COLO829 (cell line): ENCODE results near the gene NFATC2IP.
"Not testable (repeated sequence)": the region's sequence is repeated elsewhere in the genome, so short reads cannot be mapped to it uniquely, and the experiment has no call there.

Experiments
- DNase-seq: peaks from one replicate; pipeline ENCODE4 v3.0.0; 2012; ENCODE audit warnings: low spot score

NFATC2IP gene

DNA sequence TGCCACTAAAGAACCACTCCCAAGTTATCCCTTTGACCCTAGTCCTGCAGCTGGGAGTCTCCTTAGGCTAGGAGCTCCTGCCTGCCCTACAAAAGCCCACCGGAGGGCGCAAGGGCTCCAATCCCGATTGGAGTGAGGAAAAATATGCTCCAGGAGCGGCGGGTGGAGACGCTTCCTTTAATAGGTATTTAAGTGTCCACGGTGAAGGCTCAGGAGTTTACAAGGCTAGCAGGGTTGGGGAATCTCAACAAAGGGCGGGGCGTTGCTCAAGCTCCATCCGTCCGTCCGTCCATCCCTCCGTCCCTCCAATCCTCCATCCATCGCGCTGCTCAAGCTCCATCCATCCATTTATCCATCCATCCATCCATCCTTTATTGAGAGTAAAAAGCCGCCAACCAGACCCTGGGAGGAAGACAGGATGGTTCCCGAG lies 23.3 kb downstream of the NFATC2IP start:
- DNase-seq: no peak

DNA sequence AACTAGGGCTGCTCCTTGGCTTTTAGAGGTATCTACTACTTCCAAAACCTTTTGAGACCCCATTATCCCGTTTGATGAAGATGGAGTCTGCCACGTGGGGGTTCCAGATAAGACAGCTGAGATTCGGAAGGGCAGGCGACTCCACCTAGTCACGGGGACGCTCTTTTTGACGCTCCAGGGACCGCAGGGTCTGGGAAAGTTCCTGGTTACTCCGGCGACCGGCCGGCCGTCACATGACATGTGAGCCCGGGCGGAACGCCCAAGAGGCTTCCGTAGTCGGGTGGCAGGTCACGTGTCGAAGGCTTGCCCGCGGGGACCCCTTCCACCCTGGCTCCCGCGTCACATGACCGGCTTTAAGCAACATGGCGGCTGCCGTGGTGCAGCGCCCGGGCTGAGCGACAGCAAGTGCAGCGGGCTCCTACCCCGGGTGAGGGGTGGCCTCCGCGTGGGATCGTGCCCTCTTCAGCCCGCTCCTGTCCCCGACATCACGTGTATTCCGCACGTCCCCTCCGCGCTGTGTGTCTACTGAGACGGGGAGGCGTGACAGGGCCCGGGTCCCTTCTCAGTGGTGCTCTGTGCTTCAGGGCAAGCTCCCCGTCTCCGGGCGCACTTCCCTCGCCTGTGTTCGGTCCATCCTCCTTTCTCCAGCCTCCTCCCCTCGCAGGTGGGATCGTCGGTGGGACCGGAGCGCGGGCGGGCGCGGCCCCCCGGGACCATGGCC lies 23.9 kb downstream of the NFATC2IP start, which contains the start of gene SPNS1:
TSS of gene SPNS1 (plus strand) at position 342 of the 721 bp plus-strand sequence. CDS start at position 716, 374 bp downstream.
- DNase-seq: peak; percentile 95

DNA sequence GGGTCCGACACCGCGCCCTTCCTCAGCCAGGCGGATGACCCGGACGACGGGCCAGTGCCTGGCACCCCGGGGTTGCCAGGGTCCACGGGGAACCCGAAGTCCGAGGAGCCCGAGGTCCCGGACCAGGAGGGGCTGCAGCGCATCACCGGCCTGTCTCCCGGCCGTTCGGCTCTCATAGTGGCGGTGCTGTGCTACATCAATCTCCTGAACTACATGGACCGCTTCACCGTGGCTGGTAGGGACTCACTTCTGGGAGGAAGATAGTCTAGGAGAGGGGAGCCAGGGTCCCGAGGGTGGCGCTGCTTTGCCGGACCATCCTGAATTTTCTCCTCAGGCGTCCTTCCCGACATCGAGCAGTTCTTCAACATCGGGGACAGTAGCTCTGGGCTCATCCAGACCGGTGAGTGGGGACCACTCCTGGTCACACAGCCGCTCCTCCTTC lies 24.4 kb downstream of the NFATC2IP start:
- DNase-seq: no peak

DNA sequence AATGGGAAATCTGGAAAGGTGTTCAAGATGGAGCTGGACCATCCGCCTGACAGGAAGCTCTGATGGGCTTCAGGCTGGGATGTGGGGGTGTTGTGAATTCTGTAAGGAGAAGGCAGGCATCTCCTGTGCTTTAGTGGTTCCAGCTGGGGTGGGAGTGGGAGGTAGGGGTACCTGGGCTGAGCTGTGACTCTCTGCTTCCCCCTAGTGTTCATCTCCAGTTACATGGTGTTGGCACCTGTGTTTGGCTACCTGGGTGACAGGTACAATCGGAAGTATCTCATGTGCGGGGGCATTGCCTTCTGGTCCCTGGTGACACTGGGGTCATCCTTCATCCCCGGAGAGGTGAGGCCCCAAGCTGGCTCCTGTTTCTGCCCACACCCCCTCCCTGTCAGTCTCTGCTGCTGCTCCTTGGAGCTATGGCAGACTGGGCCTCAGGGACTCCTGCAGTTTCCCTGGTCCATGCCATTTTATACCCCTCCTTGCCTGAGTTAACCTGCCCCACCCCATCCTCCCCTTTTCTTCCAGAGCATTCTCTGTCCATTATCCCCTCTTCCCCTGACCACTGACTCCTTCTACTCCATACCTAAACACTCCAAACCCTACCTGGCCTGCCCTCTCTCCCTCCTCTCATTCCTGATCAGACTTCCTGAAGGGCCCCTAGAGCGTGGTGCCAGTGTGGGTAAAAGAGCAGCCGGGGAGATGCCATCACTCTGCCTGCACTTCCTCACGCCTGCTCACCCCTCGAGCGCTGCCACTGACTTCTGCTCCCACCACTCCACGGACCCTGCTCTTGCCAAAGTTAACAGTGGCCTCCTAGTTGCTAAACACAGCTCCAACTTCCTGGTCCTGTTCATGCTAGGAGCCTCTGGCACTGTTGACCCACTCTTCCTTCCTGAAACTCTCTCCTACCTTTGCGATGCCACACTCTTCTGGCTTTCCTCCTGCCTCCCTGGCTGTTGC lies 27.2 kb downstream of the NFATC2IP start:
- no peak for DNase-seq

DNA sequence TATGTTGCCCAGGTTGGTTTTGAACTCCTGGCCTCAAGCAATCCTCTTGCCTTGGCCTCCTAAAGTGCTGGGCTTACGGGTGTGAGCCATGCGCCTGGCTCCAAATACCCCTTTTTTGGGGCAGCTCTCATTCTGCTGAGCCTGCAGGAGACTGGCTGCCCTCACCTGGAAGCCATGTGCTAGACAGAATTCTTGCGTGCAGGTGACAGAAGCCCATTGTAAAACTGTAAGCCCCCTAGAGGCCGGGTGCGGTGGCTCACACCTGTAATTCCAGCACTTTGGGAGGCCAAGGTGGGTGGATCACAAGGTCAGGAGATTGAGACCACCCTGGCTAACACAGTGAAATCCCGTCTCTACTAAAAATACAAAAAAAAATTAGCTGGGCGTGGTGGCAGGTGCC lies 29.6 kb downstream of the NFATC2IP start:
- DNase-seq: not testable (repeated sequence)

DNA sequence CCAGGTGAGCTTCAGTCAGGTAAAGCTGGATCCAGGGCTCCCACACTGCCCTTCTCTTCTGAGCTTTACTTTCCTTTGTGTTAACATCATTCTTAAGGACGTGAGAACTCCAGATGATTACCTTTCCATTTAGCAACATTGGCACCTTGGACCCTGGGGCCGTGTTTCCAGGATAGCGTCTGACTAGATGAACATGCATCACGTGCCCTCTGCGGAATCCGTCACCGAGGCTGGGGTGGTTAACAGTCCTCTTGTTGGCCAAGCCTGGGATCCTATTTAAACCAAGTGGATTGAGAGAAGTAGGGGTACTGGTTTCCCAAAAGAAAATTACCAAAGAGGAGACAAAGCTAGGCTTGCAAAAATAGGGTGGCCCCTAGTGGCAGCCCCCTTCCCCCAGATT lies 30.2 kb downstream of the NFATC2IP start:
- no peak for DNase-seq

DNA sequence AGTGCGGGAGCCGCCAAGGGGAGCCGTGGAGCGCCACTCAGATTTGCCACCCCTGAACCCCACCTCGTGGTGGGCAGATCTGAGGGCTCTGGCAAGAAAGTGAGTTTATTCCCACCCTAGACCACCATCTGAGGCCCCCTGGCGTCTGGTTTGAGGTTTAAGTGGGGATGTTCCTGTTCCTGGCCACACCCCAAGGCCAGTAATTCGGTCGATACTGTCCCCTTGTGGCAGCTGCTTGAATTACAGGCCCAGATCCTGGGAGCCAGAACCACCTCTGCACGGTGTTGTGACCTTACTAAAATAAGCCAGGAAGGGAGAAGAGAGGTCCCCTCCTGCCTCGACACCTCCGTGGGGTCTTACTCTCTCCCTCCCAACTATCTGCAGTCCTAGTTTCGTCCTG lies 30.8 kb downstream of the NFATC2IP start:
- no peak for DNase-seq

DNA sequence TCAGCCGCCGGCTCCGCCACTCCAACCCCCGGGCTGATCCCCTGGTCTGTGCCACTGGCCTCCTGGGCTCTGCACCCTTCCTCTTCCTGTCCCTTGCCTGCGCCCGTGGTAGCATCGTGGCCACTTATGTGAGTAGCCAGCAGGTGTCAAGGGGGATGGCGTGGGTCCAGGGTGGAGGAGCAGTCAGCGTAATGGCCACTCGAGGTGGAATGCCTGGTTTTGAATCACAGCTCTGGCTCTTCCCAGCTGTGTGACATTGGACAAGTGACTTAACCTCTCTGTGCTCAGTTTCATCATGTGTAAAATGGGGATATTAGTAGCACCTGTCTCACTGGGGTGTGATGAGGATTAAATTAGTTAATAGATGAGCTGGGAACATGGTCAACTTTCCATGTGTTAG lies 31.7 kb downstream of the NFATC2IP start:
- no peak for DNase-seq

DNA sequence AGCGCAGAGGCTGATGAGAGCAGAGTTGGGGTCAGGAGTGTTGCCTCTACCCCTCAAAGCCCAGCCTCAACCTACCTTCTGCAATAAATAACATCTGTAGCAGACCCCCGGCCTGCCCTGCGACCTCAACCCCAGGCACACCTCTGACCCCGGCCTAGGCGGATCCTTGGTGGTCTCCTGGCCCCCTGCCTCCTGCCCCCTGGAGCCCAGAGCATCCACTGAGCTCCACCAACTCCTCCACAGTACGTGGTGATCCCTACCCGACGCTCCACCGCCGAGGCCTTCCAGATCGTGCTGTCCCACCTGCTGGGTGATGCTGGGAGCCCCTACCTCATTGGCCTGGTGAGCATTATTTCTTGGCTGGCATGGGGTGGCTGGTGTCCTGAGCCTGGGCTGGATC lies 32.2 kb downstream of the NFATC2IP start:
- DNase-seq: no peak

DNA sequence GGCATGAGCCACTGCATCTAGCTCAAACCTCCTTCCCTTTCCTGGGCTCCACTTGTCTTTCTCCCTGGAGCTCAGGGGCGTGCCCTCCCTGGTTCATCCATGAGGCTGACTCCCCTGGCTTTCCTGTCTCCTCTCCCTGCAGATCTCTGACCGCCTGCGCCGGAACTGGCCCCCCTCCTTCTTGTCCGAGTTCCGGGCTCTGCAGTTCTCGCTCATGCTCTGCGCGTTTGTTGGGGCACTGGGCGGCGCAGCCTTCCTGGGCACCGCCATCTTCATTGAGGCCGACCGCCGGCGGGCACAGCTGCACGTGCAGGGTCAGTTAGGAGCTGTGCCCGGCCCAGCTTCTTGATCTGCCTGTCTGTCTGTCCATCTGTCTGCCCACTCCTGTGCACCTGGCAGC lies 32.9 kb downstream of the NFATC2IP start:
- no peak for DNase-seq

DNA sequence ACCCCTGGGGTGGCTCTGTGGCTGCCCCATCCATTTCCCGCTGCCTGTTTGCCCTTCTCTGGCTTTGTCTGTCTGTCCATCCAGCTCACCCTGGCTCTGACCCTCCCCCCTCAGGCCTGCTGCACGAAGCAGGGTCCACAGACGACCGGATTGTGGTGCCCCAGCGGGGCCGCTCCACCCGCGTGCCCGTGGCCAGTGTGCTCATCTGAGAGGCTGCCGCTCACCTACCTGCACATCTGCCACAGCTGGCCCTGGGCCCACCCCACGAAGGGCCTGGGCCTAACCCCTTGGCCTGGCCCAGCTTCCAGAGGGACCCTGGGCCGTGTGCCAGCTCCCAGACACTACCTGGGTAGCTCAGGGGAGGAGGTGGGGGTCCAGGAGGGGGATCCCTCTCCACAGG lies 33.4 kb downstream of the NFATC2IP start:
- DNase-seq: no peak

DNA sequence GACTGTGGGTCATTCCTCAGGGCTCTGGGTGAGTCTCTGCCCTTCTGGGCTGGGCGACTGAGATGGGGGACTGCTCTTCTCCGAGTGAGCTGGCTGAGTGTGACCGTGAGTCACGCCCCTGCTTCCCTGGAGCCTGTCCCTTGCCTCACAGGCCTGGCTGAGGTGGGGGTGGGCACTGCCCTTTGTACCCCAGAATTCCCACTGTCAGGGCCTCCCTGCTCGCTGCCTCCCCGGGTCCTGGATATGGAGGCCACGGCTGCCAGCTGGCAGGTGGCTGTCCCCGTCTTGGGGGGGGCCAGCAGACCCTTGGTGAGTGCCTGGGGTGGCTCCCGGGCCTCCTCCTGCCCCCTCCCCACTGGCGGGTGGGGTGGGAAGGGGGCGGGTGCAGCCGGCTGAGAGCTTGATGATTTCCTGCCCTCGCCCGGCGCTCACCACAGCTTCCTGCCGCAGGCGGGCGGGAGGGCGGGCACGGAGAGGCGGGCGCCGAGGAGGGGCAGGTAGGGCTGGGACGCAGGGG lies 33.9 kb downstream of the NFATC2IP start, which contains the start of gene LAT:
TSS of gene LAT (plus strand) at position 434 of the 517 bp plus-strand sequence. CDS start 366 bp downstream, outside the sequence.
- DNase-seq: no peak

DNA sequence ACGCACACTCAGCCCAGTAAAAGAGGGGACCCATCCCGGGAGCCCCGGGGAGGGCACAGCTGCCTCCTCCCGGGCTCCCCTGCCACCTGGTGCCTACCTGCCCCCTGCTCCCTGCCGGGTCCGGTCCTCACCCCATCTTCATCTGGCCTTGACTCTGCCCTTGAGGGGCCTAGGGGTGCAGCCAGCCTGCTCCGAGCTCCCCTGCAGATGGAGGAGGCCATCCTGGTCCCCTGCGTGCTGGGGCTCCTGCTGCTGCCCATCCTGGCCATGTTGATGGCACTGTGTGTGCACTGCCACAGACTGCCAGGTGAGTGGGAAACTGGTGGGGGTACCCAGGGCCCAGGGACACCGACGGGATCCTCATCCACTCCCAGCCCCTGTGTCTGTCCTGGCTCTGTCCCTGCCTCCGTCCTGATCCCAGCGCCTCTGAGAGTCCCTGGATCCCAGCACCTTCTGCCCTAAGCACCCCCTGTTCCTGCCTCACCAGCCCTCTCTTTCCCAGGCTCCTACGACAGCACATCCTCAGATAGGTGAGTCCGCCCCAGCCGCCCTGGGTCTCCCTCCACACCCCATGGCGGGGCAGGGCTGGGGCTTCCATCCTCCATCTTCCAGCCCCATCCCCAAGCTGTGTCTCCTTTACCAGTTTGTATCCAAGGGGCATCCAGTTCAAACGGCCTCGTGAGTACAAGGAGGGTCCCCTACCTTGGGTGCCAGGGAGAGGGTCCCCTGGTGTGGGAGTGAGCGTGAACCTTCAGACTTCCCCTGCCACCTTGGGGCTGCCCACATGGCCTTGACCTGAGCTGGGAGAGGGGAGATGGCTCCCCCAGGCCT lies 34.7 kb downstream of the NFATC2IP start:
- no peak for DNase-seq

DNA sequence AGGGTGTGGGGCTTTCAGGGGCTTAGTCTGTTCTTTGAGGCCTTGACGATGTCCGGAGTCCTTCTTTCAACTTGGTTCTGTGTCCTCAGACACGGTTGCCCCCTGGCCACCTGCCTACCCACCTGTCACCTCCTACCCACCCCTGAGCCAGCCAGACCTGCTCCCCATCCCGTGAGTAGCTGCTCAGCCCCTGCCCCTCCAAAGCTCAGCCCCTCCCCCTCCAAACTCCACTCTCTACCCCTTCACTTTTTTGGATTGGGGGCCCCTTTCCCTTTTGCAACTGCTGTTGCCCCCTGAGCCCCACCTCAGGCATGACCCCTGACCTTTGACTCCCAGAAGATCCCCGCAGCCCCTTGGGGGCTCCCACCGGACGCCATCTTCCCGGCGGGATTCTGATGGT lies 35.3 kb downstream of the NFATC2IP start:
- no peak for DNase-seq

DNA sequence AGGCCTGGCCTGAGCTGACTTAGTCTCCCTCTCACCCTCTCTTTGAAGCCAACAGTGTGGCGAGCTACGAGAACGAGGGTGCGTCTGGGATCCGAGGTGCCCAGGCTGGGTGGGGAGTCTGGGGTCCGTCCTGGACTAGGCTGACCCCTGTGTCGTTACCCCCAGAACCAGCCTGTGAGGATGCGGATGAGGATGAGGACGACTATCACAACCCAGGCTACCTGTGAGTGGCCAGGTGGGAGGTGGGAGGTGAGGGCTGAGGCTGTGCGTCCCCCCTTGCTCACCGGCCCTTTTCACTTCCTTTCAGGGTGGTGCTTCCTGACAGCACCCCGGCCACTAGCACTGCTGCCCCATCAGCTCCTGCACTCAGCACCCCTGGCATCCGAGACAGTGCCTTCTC lies 35.8 kb downstream of the NFATC2IP start:
- no peak for DNase-seq

DNA sequence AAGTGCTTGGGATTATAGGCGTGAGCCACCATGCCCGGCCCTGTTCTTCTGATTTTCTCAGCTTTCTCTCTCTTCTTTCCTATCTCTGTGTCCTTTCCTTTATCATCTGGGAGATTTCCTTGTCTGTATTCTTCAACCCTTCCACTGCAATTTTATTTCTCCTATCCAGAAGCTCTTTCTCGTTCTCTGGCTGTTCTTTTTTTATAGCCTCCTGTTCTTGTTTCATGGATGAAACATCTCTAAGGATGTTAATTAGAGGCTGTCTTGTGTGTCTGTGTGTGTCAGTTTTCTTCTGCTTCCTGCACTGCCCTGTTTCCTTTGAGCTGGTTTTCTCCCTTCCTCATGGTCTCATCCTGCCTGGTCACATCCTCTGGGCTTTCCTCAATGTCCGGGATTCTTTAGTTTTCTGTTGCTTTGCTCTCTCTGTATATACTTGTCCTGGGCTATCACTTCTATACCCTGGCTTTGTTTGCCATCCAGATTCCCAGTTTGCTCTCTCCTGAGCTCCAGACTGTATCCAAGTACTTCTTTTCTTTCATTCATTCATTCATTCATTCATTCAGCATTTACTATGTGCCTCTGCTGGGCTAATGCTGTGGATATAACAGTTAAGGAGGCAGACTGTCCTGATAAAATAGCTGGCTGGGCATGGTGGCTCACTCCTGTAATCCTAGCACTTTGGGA lies 36.6 kb downstream of the NFATC2IP start:
- no peak for DNase-seq

DNA sequence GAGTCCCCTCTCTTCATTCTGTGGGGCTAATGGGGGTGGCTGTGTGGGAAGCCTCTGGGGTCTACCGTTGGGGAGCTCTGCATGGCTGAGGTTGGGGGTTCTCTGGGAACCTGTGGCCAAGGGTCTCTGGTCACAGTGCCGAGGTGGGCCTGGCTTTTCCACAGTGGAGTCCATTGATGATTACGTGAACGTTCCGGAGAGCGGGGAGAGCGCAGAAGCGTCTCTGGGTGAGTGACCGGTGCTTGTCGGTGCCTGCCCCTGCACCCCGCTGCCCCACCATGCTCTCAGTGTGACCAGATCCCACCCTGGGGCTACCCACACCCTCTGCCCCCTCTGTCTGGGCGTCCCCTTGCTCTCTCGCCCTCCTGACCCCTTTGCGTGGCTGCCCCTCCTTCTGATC lies 38.6 kb downstream of the NFATC2IP start:
- DNase-seq: no peak

DNA sequence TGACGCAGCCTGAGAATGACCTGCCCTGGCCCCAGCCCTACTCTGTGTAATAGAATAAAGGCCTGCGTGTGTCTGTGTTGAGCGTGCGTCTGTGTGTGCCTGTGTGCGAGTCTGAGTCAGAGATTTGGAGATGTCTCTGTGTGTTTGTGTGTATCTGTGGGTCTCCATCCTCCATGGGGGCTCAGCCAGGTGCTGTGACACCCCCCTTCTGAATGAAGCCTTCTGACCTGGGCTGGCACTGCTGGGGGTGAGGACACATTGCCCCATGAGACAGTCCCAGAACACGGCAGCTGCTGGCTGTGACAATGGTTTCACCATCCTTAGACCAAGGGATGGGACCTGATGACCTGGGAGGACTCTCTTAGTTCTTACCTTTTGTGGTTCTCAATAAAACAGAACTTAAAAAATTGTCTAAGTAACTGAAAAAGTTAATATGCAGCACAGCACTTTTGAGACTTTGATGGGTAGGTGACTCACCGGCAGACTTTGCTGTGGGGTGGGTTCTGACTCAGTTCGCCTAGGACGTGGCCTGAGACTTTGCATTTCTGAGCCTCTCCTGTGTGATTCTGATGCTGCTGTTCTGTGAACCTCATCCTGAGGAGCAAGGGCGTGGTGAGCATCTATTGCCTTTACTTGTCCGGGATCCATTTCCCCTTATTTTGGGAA lies 39.8 kb downstream of the NFATC2IP start:
- DNase-seq: no peak

DNA sequence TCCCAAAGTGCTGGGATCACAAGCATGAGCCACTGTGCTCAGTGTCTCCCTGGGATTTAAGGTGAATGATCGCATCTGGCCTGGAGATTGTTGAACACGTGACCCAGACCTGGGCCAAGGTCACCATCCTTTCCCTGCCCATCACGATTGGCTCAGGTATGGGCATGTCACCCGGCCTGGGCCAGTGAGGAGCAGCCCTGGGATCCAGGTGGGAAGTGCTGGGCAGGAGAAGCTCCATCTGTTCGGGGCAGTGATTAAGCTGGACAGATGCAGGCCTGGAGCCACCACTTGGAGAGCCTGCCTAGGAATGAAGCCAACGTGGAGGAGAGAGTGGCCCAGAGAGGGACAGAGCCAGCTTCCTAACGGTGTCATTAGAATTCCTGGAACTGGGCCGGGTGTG lies 41.0 kb downstream of the NFATC2IP start:
- no peak for DNase-seq

DNA sequence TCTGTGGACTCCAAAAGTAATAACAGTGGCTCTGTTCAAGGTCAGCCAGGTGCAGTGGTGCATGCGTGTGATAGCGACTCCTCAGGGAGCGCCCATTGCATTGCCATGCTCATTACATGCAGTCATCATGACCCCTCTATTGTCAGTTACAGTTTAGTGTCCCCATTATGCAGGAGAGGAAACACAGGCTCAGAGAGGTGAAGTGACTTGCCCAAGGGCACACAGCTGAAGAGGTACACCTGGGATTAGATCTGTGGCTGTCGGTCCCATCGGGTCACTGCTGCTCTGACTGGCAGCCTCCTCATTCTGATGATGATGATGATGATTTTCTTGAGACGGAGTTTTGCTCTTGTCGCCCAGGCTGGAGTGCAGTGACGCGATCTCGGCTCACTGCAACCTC lies 41.8 kb downstream of the NFATC2IP start:
- no peak for DNase-seq

DNA sequence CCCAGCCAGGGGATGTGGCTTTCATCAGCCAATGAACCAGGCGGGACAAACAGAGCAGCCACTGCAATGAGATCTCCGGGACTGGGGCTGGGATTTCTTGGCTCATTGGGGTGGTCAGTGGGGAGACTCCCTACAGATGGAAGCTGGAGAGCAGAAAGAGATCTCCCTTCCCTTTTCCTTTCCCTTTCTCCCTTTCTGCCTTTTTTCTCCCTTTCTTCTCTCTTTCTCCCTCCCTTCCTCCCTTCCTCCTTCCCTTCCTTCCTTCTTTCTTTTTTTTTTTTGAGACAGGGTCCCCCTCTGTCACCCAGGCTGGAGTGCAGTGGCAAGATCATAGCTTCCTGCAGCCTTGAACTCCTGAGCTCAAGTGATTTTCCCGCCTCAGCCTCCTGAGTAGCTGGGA lies 48.1 kb downstream of the NFATC2IP start:
- DNase-seq: no peak
